ENCODE data around the gene TFPI2.

The TFPI2 gene

GRCh38 chr7:93866886-93867285 is 23.7 kb downstream of the TFPI2 start:
- H3K27me3 ChIP-seq (ENCODE audit: insufficient read depth, poor library complexity, severe bottlenecking), result no peaks in the 10 kb centered on the region
- no peak overlapping the region for H3K4me3 ChIP-seq (replicated peaks; ENCODE audit: insufficient read depth, low read length)
- no peak overlapping the region for H3K27ac ChIP-seq (replicated peaks)
- TF ChIP-seq CTCF (IDR thresholded peaks at IDR 0.05; ENCODE audit: insufficient read depth, low read length), result no peak
- TF ChIP-seq REST (IDR thresholded peaks at IDR 0.05; ENCODE audit: insufficient replicate concordance, low read depth), result no peak
- no peak for TF ChIP-seq SPI1 (IDR thresholded peaks at IDR 0.05; ENCODE audit: borderline replicate concordance, low read depth)
- no peak for TF ChIP-seq GABPA (IDR thresholded peaks at IDR 0.05; ENCODE audit: low read depth)
- no peak for TF ChIP-seq POLR2AphosphoS5 (IDR thresholded peaks at IDR 0.05; ENCODE audit: low read depth)
- no peak for DNase-seq (ENCODE audit: low read depth in 1 of 2, low spot score in 1 of 2)

GRCh38 chr7:93862651-93863050 is 27.9 kb downstream of the TFPI2 start:
- H3K27ac ChIP-seq (replicated peaks), result no peak overlapping the region
- no peaks in the 10 kb centered on the region for H3K27me3 ChIP-seq (ENCODE audit: insufficient read depth, poor library complexity, severe bottlenecking)
- TF ChIP-seq REST (IDR thresholded peaks at IDR 0.05; ENCODE audit: insufficient replicate concordance, low read depth) (no peak), SPI1 (IDR thresholded peaks at IDR 0.05; ENCODE audit: borderline replicate concordance, low read depth) (no peak), CTCF (IDR thresholded peaks at IDR 0.05; ENCODE audit: insufficient read depth, low read length) (no peak), GABPA (IDR thresholded peaks at IDR 0.05; ENCODE audit: low read depth) (no peak), POLR2AphosphoS5 (IDR thresholded peaks at IDR 0.05; ENCODE audit: low read depth) (no peak)
- no peak overlapping the region for H3K4me3 ChIP-seq (replicated peaks; ENCODE audit: insufficient read depth, low read length)
- DNase-seq (ENCODE audit: low read depth in 1 of 2, low spot score in 1 of 2), result no peak

GRCh38 chr7:93861325-93861949 is 29.1 kb downstream of the TFPI2 start:
- Histone ChIP-seq H3K27me3 (ENCODE audit: insufficient read depth, poor library complexity, severe bottlenecking) (no peaks in the 10 kb centered on the region), H3K4me3 (replicated peaks; ENCODE audit: insufficient read depth, low read length) (no peak overlapping the region), H3K27ac (replicated peaks) (no peak overlapping the region)
- no peak for DNase-seq (ENCODE audit: low read depth in 1 of 2, low spot score in 1 of 2)
- TF ChIP-seq POLR2AphosphoS5 (IDR thresholded peaks at IDR 0.05; ENCODE audit: low read depth), result no peak
- TF ChIP-seq SPI1 (IDR thresholded peaks at IDR 0.05; ENCODE audit: borderline replicate concordance, low read depth), result no peak
- TF ChIP-seq GABPA (IDR thresholded peaks at IDR 0.05; ENCODE audit: low read depth), result no peak
- TF ChIP-seq REST (IDR thresholded peaks at IDR 0.05; ENCODE audit: insufficient replicate concordance, low read depth), result no peak
- TF ChIP-seq CTCF (IDR thresholded peaks at IDR 0.05; ENCODE audit: insufficient read depth, low read length), result no peak

Data from HL-60 (cell line).